Osteoblast (primary cell): ENCODE results near the gene UCP2. TPM values are rescaled to one million over a fixed set of nuclear protein-coding genes. Genes with fewer than 3 reads are reported as not detected.

Source experiments
- DNase-seq: peaks from one replicate; pipeline ENCODE4 v3.0.0; 2011; ENCODE audit warnings: low spot score, mixed read lengths; ENCODE audit not compliant: insufficient read length; ENCODE audit errors: missing footprints
- H2AFZ ChIP-seq: 2 replicates; pipeline ENCODE4 v1.6.0; 2011; ENCODE audit warnings: mild to moderate bottlenecking, low read length
- H3K27ac ChIP-seq: 2 replicates; pipeline ENCODE4 v1.5.1; 2011; ENCODE audit warnings: mild to moderate bottlenecking, low read depth, low read length, moderate library complexity
- H3K27me3 ChIP-seq: 2 replicates; pipeline ENCODE4 v1.6.0; 2012; ENCODE audit warnings: mild to moderate bottlenecking, control low read depth, inconsistent platforms, low read length, moderate library complexity; ENCODE audit not compliant: insufficient read depth
- H3K36me3 ChIP-seq: 2 replicates; pipeline ENCODE4 v1.5.1; 2011; ENCODE audit warnings: mild to moderate bottlenecking, low read length, control low read depth, moderate library complexity; ENCODE audit not compliant: insufficient read depth
- H3K4me1 ChIP-seq: 2 replicates; pipeline ENCODE4 v1.5.1; 2011; ENCODE audit warnings: mild to moderate bottlenecking, low read length, control low read depth, moderate library complexity; ENCODE audit not compliant: insufficient read depth
- H3K4me2 ChIP-seq: 2 replicates; pipeline ENCODE4 v1.6.0; 2011; ENCODE audit warnings: mild to moderate bottlenecking, low read length; ENCODE audit not compliant: insufficient read depth
- H3K4me3 ChIP-seq: fragments of 200-600 bp; sonication (generic); 3 replicates; pipeline ENCODE4 v1.5.1; 2012; ENCODE audit warnings: mild to moderate bottlenecking, low read length, inconsistent platforms; ENCODE audit not compliant: insufficient read depth
- H3K79me2 ChIP-seq: 2 replicates; pipeline ENCODE4 v1.6.0; 2012; ENCODE audit warnings: mild to moderate bottlenecking, low read length, control low read depth, inconsistent platforms; ENCODE audit not compliant: insufficient read depth
- H3K9me3 ChIP-seq: 2 replicates; pipeline ENCODE4 v1.5.1; 2011; ENCODE audit warnings: low read depth, low read length, control low read depth
- H4K20me1 ChIP-seq: 2 replicates; pipeline ENCODE4 v1.6.0; 2012; ENCODE audit warnings: mild to moderate bottlenecking, low read length, control low read depth; ENCODE audit not compliant: insufficient read depth
- CTCF ChIP-seq: IDR thresholded peaks from 2 replicates; pipeline ENCODE4 v1.5.1; 2011; ENCODE audit warnings: mild to moderate bottlenecking, low read depth, low read length, moderate library complexity; ENCODE audit errors: extremely low read depth
- total RNA-seq: library from RNA; depleted of rRNA; stranded (reverse); fragments of >200 nt; gene quantifications from 2 replicates; pipeline ENCODE4 v1.2.3, GENCODE V29; 2012

The UCP2 gene
- total RNA-seq, 1 donor: under 0.01 TPM

DNA sequence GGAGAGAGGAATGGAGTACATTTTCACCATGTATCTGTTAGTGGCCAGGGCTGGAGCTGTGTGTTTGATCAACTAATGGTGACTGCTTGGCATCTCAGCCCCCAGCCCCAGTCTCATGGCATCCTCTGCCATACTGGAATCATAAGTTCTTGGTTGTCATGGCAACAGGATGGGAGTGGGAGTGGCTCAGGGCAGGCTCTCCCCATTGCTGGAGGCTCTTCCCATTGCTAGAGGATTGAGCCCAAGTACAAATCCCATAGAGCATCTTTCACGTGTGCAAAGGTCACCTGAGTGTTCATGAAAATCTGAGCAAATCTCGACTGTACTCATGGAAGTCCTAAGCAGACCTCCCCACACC, 16.9 kb downstream of the UCP2 start:
- Histone ChIP-seq H3K4me3 (no peak overlapping the region), H3K4me2 (no peak overlapping the region), H3K9me3 (no peaks in the 10 kb centered on the region), H3K4me1 (peaks cover 14% of the 10 kb centered on the region), H3K79me2 (no peaks in the 10 kb centered on the region), H3K36me3 (no peaks in the 10 kb centered on the region), H3K27me3 (peaks cover 3% of the 10 kb centered on the region), H4K20me1 (no peaks in the 10 kb centered on the region), H3K27ac (no peak overlapping the region), H2AFZ (no peak overlapping the region)
- no peak for TF ChIP-seq CTCF
- no peak for DNase-seq

GRCh38 chr11:73965076-73965763, 17.4 kb downstream of the UCP2 start:
- H3K36me3 ChIP-seq: no peaks in the 10 kb centered on the region
- H3K4me1 ChIP-seq: peaks cover 14% of the 10 kb centered on the region
- H3K4me3 ChIP-seq: no peak overlapping the region
- peaks cover 3% of the 10 kb centered on the region for H3K27me3 ChIP-seq
- no peak for TF ChIP-seq CTCF
- peak overlapping the region; percentile 24 for H2AFZ ChIP-seq
- peak overlapping the region; percentile 69 for H3K4me2 ChIP-seq
- no peaks in the 10 kb centered on the region for H3K79me2 ChIP-seq
- H3K9me3 ChIP-seq: no peaks in the 10 kb centered on the region
- H3K27ac ChIP-seq: no peak overlapping the region
- H4K20me1 ChIP-seq: no peaks in the 10 kb centered on the region
- no peak for DNase-seq

GRCh38 chr11:73963861-73964260, 18.8 kb downstream of the UCP2 start:
- no peaks in the 10 kb centered on the region for H3K79me2 ChIP-seq
- no peak overlapping the region for H3K27ac ChIP-seq
- H3K36me3 ChIP-seq: no peaks in the 10 kb centered on the region
- TF ChIP-seq CTCF: no peak
- H4K20me1 ChIP-seq: no peaks in the 10 kb centered on the region
- H3K27me3 ChIP-seq: peaks cover 3% of the 10 kb centered on the region
- H3K9me3 ChIP-seq: no peaks in the 10 kb centered on the region
- DNase-seq: no peak
- H3K4me3 ChIP-seq: no peak overlapping the region
- peaks cover 14% of the 10 kb centered on the region for H3K4me1 ChIP-seq
- peak overlapping the region; percentile 69 for H3K4me2 ChIP-seq
- peak overlapping the region; percentile 70 for H2AFZ ChIP-seq

DNA sequence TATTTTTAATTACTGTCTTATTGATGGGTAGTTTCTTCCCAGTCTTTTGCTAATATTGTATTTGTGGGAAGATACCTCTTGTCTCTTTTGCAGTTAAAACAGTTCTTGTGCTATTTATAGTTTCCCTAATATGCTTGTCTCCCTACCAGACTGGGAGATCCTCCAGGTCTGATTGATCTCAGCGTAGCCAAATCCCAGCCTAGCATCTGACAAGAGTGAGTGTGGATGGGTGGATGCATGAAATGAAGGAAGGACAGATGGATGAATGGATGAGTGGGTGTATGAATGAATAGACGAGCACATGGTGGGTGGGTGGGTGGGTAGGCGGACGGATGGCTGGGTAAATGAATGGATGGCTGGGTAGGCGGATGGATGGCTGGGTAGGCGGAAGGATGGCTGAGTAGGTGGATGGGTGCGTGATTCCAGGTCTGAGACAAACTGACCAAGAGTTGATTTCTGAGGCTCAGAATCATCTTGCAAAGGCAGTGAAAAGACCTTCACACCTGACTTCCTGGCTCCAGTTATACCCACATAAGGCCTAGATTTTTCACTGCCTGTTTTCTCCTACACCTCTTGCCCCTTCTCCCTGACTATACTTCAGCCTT, 20.4 kb downstream of the UCP2 start:
- Histone ChIP-seq H3K4me3 (no peak overlapping the region), H4K20me1 (no peaks in the 10 kb centered on the region), H3K79me2 (no peaks in the 10 kb centered on the region), H3K27ac (no peak overlapping the region), H2AFZ (no peak overlapping the region), H3K36me3 (no peaks in the 10 kb centered on the region), H3K4me1 (peaks cover 14% of the 10 kb centered on the region), H3K4me2 (no peak overlapping the region), H3K27me3 (peaks cover 3% of the 10 kb centered on the region), H3K9me3 (no peaks in the 10 kb centered on the region)
- DNase-seq: no peak
- TF ChIP-seq CTCF: no peak
